GM10248 (cell line): ENCODE measurements around the gene CNNM3.
A peak's percentile ranks its signal among the peaks of the same experiment; 100 is the strongest.

Experiments used
- CTCF ChIA-PET: fragments of 300-600 bp; sonication (Branson Sonifier 250); formaldehyde crosslinking; extraction: SDS; loops from one replicate; lab custom pipeline; 2021; ENCODE audit warnings: antibody characterized with exemption; lab: Yijun Ruan, JAX
- POLR2A ChIA-PET: fragments of 350-650 bp; sonication (Branson Sonifier 250); formaldehyde crosslinking; extraction: SDS; loops from one replicate; lab custom pipeline; 2020; ENCODE audit warnings: antibody characterized with exemption; lab: Yijun Ruan, JAX
- DNase-seq: peaks from one replicate; pipeline ENCODE4 v3.0.0; 2012; ENCODE audit errors: extremely low spot score
- TF ChIP-seq, protein P1 (sequence below): IDR thresholded peaks from 2 replicates; pipeline ENCODE4 v1.5.1; 2012; ENCODE audit warnings: mild to moderate bottlenecking, low read depth; ENCODE audit errors: extremely low read depth, missing control alignments, control extremely low read depth

Gene CNNM3

DNA sequence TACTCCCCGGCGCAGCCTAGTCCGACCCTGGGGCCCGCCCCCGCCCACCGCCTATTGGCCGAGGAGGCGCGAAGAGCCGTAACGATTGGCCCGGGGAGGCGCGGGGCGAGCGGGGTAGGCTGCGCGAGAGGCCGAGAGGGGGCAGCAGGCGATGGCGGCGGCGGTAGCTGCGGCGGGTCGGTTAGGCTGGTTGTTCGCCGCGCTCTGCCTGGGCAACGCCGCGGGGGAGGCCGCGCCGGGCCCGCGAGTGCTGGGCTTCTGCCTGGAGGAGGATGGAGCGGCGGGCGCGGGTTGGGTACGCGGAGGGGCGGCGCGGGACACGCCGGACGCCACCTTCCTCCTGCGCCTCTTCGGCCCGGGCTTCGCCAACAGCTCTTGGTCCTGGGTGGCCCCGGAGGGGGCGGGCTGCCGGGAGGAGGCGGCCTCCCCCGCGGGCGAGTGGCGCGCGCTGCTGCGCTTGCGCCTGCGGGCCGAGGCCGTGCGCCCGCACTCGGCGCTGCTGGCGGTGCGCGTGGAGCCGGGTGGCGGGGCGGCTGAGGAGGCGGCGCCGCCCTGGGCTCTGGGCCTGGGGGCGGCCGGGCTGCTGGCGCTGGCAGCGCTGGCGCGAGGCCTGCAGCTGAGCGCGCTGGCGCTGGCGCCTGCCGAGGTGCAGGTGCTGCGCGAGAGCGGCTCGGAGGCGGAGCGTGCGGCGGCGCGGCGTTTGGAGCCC lies at the start of gene CNNM3:
TSS of gene CNNM3 (plus strand) at position 142 of the 709 bp plus-strand sequence. CDS start at position 152, 10 bp downstream.
- CTCF ChIA-PET = interaction anchor here (0.8 to 6.8 kb wide), 12 partner anchors 12 to 286 kb away, joined by 3 to 41 read pairs (median 4); partner anchors contain the start of genes ANKRD39 and CNNM4
- DNase-seq = peak; percentile 99
- POLR2A ChIA-PET = interaction anchor here (0.6 to 1.7 kb wide), 2 partner anchors 49 to 50 kb away, joined by 3 to 5 read pairs; no protein-coding TSS in a partner anchor
- TF ChIP-seq, protein P1, sequence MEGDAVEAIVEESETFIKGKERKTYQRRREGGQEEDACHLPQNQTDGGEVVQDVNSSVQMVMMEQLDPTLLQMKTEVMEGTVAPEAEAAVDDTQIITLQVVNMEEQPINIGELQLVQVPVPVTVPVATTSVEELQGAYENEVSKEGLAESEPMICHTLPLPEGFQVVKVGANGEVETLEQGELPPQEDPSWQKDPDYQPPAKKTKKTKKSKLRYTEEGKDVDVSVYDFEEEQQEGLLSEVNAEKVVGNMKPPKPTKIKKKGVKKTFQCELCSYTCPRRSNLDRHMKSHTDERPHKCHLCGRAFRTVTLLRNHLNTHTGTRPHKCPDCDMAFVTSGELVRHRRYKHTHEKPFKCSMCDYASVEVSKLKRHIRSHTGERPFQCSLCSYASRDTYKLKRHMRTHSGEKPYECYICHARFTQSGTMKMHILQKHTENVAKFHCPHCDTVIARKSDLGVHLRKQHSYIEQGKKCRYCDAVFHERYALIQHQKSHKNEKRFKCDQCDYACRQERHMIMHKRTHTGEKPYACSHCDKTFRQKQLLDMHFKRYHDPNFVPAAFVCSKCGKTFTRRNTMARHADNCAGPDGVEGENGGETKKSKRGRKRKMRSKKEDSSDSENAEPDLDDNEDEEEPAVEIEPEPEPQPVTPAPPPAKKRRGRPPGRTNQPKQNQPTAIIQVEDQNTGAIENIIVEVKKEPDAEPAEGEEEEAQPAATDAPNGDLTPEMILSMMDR = peak; percentile 37

DNA sequence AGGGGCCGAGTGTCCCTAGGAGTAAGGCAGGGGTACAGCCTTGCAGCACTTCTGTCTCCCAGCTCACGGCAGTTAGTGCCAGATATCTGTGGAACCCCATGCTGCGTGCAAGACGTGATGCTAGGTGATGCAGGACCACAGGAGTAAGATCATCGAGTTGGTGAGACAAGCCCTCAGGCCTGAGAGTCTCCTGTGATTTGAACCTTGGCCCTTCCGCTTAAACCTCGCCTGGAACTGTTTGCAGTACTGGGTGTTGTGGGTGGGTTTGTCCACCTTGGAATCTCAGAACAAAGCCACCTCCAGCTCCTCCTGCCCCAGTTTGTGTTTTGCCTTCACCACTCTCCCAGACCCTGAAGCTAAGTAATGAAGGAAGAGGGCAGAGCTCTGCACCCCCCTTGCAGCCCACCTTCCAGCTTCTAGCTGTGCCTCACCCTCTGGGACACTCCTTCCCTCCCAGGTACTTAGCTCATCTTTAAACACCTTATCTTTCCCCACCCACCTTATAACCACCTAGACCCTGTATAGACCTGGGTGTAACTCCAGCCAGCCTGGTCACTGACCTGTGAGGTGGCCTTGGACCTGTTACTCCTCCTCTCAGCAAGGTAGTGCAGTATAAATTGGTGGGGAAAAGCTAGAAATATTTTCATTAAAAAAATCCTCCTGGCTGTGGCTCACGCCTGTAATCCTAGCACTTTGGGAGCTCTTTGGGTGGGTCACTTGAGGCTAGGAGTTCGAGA lies 48.8 kb upstream of the CNNM3 start:
- POLR2A ChIA-PET = interaction anchor here (1.3 kb wide), 1 partner anchor 48 kb away, joined by 3 read pairs; the partner anchor contains the start of gene CNNM3
- TF ChIP-seq, protein P1 = no peak

DNA sequence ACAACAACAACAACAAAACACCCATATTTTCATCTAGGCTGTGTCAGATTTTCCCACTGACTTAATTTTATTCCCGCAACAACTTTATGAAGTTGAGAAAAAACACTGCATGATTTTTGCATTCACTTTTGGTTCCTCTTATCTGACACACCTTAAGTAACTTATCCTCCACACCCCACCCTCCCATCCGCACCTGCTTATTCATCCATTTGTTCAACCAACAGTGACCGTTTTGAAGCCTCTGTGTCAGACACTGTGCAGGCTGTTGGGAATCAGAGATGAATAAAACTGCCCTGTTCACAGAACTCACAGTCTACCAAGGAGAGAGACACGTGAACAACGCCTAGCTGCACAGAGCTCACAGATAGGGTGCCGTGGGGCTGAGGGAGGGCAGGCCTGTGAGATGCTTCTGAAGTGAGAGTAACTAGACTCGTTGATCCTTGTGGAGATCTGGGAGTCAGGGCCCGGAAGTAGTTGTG lies 47.9 kb upstream of the CNNM3 start:
- ChIA-PET POLR2A (no interaction called here), CTCF (interaction anchor here (1.0 to 4.7 kb wide), 9 partner anchors 9 to 183 kb away, joined by 3 to 31 read pairs (median 4); partner anchors contain the start of genes CNNM3 and CNNM4)
- peak; percentile 62 for DNase-seq
- TF ChIP-seq, protein P1 = no peak

More for the DNA sequence above, 48.8 kb upstream of the CNNM3 start:
- no peak for DNase-seq
- CTCF ChIA-PET = interaction anchor here (1.0 to 4.7 kb wide), 8 partner anchors 8 to 56 kb away, joined by 3 to 31 read pairs (median 6); partner anchors contain the start of genes CNNM3 and CNNM4

DNA sequence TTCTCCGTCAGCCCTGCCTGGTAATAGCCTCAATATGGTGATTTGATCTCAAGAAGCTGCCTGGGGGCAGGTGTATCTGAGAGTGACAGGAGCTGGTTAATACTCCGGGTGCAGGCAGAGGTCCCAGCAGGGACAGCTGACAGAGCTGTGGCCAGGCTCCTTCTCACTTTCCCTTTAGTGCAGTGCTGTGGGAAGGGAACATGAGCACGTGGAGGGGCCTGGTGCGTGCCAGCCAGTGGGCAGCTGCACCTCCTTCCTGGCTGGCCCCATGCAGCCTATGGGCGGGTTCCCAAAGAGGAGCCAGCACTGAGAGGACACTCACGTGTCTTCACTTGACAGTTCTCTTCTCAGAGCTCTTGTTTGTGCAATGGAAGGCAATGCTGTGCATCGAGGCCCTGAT lies 46.3 kb upstream of the CNNM3 start:
- TF ChIP-seq, protein P1 = no peak
- ChIA-PET POLR2A (no interaction called here), CTCF (interaction anchor here (1.1 to 4.7 kb wide), 3 partner anchors 9 to 88 kb away, joined by 4 to 31 read pairs (median 4); partner anchors contain the start of genes ANKRD39 and CNNM4)
- DNase-seq = no peak

DNA sequence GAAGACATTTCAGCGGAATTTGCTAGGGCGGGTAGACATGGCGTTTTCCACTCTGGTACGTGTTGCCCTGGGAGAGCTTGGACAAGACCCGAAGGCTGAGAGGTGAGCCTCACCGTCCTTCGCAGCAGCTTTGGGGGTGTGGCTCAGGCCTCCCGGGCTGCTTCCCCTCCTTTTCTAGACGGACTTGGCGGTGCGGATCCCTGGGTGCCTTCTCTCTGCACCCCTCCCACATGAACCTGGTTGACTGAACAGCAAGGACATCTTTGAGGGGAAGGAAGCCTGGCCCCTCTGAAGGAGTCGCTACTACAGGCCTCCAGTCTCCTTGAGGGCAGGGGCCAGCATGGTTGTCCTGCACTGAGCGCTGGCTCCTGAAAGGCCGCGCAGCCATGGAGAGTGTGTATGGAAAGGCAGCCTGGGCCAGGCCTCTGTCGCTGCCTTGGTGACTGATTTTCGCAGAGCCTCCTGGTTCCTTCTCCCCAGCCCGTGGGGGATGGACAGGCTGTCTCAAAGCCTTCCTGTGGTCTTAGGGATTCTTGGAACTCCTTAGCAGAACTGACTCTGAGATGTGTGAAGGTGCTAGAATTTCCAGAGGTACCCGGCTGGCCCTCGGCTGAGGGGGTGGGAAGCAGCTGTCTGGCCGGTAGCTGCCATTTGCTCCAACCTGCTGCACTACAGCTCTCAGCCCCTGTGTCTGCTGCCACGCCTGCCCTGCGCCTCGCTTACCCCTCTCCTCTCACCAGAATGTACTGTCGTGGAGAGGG lies 45.4 kb upstream of the CNNM3 start:
- ChIA-PET CTCF (interaction anchor here (1.1 to 4.7 kb wide), 2 partner anchors 8 to 12 kb away, joined by 4 to 31 read pairs; partner anchors contain the start of gene CNNM4), POLR2A (no interaction called here)
- DNase-seq = no peak
- TF ChIP-seq, protein P1 = no peak
